Measurements from ENCODE around the gene OTUB2.

Gene OTUB2

DNA sequence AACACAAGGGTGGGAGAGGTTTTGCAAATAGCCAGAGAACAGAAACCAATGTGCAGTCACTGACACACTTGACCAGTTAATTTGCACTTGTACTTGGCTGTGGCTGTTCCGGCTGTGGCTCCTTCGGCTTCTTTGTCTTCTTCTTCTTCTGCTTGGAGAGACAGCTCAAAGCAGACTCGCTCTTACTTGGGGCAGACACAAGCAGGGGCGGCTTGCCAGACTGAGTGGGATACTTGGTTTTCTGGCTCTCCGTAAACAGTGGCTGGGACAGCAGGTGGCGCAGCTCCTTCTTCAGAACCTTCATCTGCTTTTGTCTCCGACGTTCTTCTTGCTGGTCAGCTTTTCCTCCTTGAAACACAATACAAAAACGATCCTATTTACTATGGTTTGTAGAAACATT, 25.0 kb downstream of the OTUB2 start:
- no peak for TF ChIP-seq ZFX (IDR thresholded peaks at IDR 0.05)
- TF ChIP-seq, protein P1, sequence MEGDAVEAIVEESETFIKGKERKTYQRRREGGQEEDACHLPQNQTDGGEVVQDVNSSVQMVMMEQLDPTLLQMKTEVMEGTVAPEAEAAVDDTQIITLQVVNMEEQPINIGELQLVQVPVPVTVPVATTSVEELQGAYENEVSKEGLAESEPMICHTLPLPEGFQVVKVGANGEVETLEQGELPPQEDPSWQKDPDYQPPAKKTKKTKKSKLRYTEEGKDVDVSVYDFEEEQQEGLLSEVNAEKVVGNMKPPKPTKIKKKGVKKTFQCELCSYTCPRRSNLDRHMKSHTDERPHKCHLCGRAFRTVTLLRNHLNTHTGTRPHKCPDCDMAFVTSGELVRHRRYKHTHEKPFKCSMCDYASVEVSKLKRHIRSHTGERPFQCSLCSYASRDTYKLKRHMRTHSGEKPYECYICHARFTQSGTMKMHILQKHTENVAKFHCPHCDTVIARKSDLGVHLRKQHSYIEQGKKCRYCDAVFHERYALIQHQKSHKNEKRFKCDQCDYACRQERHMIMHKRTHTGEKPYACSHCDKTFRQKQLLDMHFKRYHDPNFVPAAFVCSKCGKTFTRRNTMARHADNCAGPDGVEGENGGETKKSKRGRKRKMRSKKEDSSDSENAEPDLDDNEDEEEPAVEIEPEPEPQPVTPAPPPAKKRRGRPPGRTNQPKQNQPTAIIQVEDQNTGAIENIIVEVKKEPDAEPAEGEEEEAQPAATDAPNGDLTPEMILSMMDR (conservative IDR thresholded peaks at IDR 0.05), result no peak; the same call in 1 of the 2 replicates
- H3K27ac ChIP-seq, result no peak overlapping the region

DNA sequence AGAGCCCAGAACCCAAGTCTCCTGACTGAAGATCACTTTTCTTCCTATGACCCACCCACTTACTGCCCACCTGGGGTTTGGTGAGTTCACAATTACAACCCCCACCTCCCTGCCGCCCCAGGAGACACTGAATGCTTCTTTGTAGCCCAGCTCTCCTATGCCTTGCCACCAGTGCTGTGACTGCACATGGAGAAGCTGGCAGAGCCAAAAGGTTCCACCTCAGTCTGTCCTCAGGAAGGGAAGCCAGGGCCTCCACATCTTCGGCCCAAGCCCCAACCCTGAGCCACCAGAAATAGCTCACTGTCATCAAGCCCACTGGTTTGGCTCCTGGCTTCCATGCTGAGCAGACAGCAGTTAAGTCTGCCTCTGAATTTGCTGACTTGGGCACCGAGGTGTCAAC, 25.6 kb downstream of the OTUB2 start:
- H3K27ac ChIP-seq, result no peak overlapping the region
- TF ChIP-seq, protein P1 (conservative IDR thresholded peaks at IDR 0.05), result no peak
- TF ChIP-seq ZFX (IDR thresholded peaks at IDR 0.05), result no peak

GRCh38 chr14:94052199-94052598, 26.1 kb downstream of the OTUB2 start:
- no peak overlapping the region for H3K27ac ChIP-seq
- TF ChIP-seq, protein P1 (conservative IDR thresholded peaks at IDR 0.05), result no peak
- no peak for TF ChIP-seq ZFX (IDR thresholded peaks at IDR 0.05)

GRCh38 chr14:94052662-94053061, 26.5 kb downstream of the OTUB2 start:
- TF ChIP-seq, protein P1 (conservative IDR thresholded peaks at IDR 0.05), result no peak
- no peak for TF ChIP-seq ZFX (IDR thresholded peaks at IDR 0.05)
- no peak overlapping the region for H3K27ac ChIP-seq

DNA sequence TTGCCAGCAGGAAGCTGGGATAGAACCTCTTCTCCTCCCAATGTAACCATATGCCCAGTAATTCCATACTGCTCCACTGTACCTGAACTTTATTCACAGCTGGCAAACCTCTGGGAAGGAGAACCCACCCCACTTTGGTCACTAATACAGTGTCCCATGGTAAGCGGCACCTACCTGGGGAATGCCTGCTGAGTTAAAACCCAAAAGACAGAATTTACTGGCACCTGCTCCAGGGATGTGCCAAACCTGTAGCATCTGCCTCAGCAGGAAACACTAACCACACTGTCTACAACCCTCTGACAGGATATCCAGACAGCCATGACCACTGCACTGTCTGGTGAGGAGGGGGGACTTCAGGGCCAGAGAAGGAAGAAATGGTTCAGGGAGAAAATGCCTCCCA, 28.3 kb downstream of the OTUB2 start:
- H3K27ac ChIP-seq, result no peak overlapping the region
- TF ChIP-seq ZFX (IDR thresholded peaks at IDR 0.05), result no peak
- TF ChIP-seq, protein P1 (conservative IDR thresholded peaks at IDR 0.05), result no peak

DNA sequence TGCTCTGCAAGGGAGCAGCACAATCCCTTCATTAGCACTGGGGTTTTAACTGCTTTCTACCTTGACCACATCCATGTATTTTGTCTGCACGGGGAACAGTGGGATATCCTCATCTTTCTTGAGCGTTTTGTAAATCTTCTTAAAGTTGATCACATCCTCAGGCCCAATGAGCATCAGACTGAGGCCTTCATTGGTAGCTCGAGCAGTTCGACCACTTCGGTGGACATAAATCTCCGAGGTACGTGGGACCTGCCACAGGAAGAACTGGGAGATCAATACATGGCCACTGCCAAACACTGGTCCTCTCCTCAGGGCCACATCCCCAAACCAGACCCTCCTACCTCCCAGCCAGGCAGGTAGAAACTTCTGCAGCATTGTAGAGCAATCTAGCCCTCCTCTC, 28.8 kb downstream of the OTUB2 start:
- no peak overlapping the region for H3K27ac ChIP-seq
- TF ChIP-seq, protein P1 (conservative IDR thresholded peaks at IDR 0.05), result no peak
- no peak for TF ChIP-seq ZFX (IDR thresholded peaks at IDR 0.05)

DNA sequence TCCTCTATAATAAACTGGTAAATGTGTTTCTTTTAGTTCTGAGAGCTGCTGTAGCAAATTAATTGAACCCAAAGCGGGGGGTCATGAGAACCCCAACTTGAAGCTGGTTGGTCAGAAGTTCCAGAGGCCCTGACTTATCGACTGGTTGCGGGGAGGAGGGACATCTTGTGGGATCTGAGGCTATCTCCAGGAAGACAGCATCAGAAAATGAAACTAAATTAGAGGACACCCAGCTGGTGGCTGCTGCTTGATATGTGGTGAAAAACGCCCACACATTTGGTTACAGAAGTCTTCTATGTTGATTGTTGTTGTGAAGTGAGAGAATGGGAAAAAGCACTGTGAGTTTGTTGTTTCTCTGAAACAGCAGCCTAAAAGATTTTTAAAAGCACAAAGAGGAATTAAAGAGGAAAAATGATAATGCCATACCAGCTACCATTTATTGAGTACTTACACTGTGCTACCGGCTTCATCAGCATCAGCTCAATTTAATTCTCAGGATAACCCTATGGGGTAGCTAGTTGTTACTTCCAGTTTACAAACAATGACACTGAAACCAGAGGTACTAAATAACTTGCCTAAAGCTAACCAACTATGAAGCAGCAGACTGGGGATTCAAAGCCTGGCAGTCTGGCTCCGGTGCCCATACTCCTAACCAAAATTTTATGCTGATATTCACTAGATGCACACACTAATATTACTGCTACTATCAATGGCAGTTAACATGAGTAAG, 30.6 kb downstream of the OTUB2 start:
- H3K27ac ChIP-seq, result no peak overlapping the region
- TF ChIP-seq, protein P1 (conservative IDR thresholded peaks at IDR 0.05), result no peak
- no peak for TF ChIP-seq ZFX (IDR thresholded peaks at IDR 0.05)

Data from C4-2B (cell line).